ENCODE measurements around the gene AHR.

Gene AHR

DNA sequence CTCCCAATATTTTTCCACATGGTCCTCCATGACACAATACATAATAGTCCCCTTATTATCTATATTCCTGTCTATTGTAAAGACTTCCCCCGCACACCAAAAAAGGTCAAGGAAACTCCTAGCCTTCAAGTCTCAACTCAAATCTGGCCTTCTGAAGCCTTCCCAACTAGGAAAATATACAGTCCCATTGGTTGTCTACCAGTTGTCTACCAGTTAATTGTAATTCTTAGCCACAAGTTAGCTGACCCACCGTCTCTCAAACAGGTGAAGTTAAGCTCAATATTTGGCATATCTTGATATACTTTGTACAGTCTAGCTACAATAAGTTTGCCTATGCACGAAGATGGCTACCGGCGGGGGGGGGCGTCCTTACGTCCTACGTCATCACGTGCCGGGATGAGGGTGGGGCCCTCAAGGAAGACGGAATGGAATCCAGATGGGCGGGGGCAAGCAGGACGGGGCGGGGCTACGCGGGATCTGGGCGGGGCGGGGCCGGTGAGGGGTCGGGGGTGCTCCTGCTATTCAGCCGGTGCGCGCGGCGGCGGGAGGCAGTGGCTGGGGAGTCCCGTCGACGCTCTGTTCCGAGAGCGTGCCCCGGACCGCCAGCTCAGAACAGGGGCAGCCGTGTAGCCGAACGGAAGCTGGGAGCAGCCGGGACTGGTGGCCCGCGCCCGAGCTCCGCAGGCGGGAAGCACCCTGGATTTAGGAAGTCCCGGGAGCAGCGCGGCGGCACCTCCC, at the start of gene AHR:
TSS of gene AHR (plus strand) at position 551 of the 738 bp plus-strand sequence. CDS start 613 bp downstream, outside the sequence.
- peak; percentile 73 to 81 for DNase-seq (ENCODE audit: low read depth in 2 of 2)

GRCh38 chr7:17253885-17254284, 44.6 kb upstream of the AHR start:
- DNase-seq (ENCODE audit: low read depth in 2 of 2) = no peak

DNA sequence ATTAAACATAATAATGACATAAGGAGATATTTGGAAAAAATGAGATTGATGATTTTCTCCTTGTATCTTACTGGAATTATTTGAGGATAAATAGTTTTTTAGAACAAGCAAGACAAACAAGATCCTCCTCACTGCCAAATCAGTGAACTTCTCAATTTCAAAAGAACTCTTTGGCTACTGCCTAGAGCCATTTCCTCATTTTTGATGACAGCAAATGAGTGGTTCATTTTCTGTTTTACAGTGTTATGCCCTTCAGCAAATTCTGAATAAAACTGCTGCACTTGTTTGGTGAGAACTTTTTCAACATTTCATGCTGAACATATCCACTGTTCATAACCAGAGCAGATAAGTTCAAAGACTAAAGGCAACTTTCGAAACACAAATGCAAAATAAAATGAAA, 42.5 kb upstream of the AHR start:
- no peak for DNase-seq (ENCODE audit: low read depth in 2 of 2)

- DNase-seq (ENCODE audit: low read depth in 2 of 2) = no peak
Observed at GRCh38 chr7:17256375-17256774, 42.1 kb upstream of the AHR start.

- no peak for DNase-seq (ENCODE audit: low read depth in 2 of 2)
Observed at GRCh38 chr7:17266565-17266964, 31.9 kb upstream of the AHR start.

GRCh38 chr7:17269341-17270221, 28.9 kb upstream of the AHR start:
- DNase-seq (ENCODE audit: low read depth in 2 of 2) = no peak

- DNase-seq (ENCODE audit: low read depth in 2 of 2) = no peak
Observed at GRCh38 chr7:17274551-17275245, 23.8 kb upstream of the AHR start.

DNA sequence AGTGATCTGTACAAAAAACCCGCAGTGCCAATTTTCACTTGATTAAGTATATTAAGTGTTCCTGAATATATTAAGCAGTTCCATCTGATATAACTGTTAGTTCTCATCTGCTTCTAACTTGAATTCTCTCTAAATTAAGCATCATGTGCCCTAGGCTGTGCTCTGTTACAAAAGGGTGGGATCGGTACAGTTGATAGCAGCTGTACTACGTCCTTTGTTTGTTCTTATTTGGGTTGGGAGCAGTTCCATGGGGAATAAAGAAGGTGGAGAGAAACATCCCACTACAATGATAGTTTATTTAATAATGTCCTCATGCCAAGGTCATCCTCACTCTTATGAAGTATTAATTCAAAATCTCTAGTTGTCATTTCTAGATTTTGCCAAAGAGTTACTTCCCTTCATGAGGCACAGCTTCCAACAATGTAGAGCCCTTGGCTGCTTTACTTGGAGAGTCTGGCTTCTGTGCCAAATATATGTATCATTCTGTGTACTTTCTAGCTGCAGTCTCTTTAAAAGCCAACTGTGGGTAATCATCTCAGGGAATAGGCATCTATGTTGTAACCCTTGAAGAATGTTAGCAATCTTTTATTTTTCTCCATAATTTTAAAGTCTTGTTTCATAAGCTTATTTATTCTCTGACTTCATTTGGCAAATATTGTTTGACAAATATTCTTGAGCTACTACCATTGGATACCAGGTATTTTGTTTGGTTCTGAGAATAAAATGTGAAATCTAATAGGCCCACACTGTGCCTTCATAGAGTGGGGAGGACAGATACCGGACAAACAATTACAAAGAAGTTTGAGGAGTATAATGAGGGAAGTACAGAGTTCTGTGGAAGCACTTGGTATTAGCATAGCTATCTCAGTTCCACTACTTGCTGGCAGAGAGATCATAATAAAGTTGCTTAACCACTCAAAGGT, 22.4 kb upstream of the AHR start:
- no peak for DNase-seq (ENCODE audit: low read depth in 2 of 2)

- no peak for DNase-seq (ENCODE audit: low read depth in 2 of 2)
Observed at GRCh38 chr7:17279061-17279460, 19.4 kb upstream of the AHR start.

DNA sequence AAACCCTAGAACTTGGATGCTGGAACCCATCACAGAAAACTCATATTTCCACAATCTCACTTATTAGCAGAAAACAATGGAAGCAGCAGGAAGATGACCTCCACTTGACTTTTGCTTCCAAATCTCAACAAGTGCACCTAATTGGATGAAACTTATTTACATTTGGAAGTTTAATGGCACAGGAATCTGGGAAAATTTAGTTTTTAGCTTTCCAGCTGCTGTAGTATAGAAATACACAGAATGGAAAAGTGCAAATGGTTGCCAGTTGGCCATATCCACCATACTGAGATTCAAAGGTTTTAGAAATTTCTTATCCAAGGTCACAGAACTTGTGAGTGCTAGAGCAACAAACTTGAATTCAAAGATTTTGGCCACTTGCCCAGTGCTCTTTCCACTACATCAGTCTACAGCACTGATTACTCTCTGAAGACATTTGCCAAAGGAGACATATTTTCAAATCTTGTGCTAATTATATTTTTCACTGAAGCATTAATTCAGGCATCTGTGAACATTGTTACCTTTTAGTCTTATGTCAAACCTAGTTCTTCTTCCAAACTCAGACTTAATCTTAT, 9.3 kb upstream of the AHR start:
- no peak for DNase-seq (ENCODE audit: low read depth in 2 of 2)

DNA sequence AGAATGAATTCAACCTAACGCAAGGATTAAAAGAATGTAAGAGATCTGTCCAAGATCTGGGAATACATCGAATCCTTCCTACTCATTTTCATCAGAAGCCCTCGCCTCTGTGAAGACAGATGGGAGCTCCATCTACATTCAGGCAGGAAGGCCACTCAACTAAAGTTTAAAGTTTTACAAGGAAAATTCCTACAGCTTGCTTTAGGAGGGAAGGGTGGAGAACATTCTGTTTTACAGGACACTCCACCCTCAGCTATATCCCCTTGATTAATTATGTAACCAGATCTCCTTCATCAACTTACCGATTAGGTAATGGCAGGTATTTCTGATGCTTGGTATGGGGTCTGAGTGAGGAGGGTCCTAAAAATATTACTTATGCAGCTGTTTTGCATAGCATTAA, 5.6 kb upstream of the AHR start:
- DNase-seq (ENCODE audit: low read depth in 2 of 2) = no peak

- no peak for DNase-seq (ENCODE audit: low read depth in 2 of 2)
Observed at GRCh38 chr7:17293481-17293880, 5.0 kb upstream of the AHR start.

GRCh38 chr7:17297243-17297642, 1.2 kb upstream of the AHR start:
- DNase-seq (ENCODE audit: low read depth in 2 of 2) = no peak

DNA sequence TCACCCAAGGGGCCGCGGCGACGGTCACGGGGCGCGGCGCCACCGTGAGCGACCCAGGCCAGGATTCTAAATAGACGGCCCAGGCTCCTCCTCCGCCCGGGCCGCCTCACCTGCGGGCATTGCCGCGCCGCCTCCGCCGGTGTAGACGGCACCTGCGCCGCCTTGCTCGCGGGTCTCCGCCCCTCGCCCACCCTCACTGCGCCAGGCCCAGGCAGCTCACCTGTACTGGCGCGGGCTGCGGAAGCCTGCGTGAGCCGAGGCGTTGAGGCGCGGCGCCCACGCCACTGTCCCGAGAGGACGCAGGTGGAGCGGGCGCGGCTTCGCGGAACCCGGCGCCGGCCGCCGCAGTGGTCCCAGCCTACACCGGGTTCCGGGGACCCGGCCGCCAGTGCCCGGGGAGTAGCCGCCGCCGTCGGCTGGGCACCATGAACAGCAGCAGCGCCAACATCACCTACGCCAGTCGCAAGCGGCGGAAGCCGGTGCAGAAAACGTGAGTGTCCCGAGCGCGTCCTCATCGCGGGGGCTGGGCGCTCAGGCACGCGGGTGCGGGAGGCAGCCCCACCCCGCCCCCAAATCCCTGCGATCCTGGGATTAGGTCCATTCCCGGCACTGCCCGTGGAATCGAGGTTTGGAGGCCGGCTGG, 509 bp downstream of the AHR start:
- DNase-seq (ENCODE audit: low read depth in 2 of 2) = peak; percentile 26 to 31

DNA sequence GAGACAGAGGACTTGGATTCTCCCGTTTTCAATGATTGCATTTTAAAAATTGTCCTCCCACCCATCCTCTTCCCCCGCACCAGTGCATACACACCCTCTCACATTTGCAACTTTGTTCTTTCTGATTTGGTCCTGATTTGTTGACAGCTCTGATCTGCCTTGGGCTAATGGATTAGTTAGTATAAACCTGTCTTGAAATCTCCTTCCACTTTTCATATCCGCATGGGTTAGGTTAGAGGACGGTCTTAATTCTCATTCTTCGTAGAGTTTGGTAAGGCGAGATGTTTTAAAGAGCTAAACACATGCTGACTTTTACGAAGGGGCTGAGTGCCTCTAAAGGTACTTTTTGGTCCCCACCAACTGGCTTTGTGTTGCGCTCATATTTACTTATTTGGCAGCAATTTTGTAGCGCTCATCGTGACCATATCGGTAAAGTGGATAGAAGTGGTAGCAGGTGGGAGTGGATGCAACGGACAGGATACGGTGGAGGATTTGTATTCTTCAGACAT, 1.1 kb downstream of the AHR start:
- DNase-seq (ENCODE audit: low read depth in 2 of 2) = peak in 1 of 2 donors; percentile 8

DNA sequence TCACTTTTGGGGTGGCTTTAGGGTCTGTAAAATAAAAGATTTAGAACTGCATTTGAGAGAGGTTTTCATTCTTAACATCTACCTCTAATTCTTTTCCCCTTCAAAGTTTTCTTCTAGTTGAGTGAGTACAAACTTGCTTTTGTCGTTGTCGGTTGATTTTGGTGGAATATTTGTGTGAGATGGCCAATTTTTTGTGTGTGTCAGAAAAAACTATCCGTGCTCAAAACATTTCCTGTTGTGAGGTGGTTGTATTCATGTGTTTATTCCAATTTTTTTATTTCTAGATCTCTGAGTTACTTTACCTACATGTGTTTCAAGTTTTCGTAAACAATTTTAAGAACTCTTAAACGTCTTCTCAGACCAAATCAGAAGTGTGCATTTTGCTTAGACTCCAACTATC, 1.6 kb downstream of the AHR start:
- DNase-seq (ENCODE audit: low read depth in 2 of 2) = no peak

GRCh38 chr7:17300437-17300836, 2.0 kb downstream of the AHR start:
- DNase-seq (ENCODE audit: low read depth in 2 of 2) = no peak

GRCh38 chr7:17301471-17302456, 3.3 kb downstream of the AHR start:
- peak in 1 of 2 donors; percentile 19 for DNase-seq (ENCODE audit: low read depth in 2 of 2)

DNA sequence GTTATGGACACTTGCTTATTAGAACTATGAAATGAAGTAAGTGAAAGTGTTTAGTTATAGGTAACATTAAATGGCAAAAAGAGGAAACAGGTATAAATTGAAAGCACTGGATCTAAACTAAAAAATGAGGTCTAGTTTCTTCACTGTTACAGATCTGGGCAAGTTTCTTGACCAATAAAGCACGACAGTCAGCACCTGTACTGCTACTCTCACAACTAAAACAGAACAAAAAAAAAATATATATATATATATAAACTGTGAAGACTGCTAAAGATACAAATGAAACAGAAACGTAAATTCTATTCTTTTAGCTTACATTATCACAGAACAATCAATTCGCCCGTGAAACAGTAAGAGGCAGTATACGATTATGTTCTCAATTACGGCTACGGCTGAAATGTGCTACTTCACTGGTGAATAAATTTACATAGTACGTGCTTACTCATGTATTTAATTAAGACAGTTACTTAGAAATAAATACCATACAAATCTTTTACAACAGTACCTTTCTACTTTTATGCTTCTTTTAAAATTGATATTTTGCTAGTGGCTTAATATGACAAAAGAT, 4.2 kb downstream of the AHR start:
- no peak for DNase-seq (ENCODE audit: low read depth in 2 of 2)

Measured in stimulated activated CD8-positive, alpha-beta memory T cell treated with anti-CD3 and anti-CD28 coated beads, Interleukin-2, amount 100 ng/mL, for 1 hour (primary cell).